Activated T-cell treated with anti-CD3 and anti-CD28 coated beads, Interleukin-2, amount 50 U/mL, for 4 hours (primary cell): Measurements from ENCODE around the gene NR1D2. TPM values are rescaled to one million over a fixed set of nuclear protein-coding genes. Genes with fewer than 3 reads are reported as not detected.

Experiments
- ATAC-seq, 2 donors: fragments of 200-7000 bp; cut with Tn5 transposase; one replicate each; pipeline ENCODE4 v1.10.0; 2021
- DNase-seq: peaks from one replicate; pipeline ENCODE4 v3.0.0-alpha.2; 2020
- H3K27me3 Mint-ChIP-seq: one replicate; pipeline ENCODE4 v1.8.0; 2021; ENCODE audit warnings: low read depth, mixed read lengths
- H3K36me3 Mint-ChIP-seq: one replicate; pipeline ENCODE4 v1.8.0; 2022; ENCODE audit warnings: mixed read lengths; ENCODE audit not compliant: insufficient read depth
- H3K4me1 Mint-ChIP-seq: one replicate; pipeline ENCODE4 v1.8.0; 2021; ENCODE audit warnings: low read depth, mixed read lengths
- H3K4me3 Mint-ChIP-seq: one replicate; pipeline ENCODE4 v1.8.0; 2021; ENCODE audit warnings: mild to moderate bottlenecking, moderate library complexity, mixed read lengths
- H3K9me3 Mint-ChIP-seq: one replicate; pipeline ENCODE4 v1.8.0; 2021; ENCODE audit warnings: mixed read lengths
- total RNA-seq, 3 donors: library from RNA; stranded (reverse); gene quantifications; one replicate each; pipeline ENCODE4 v1.2.1, GENCODE V29; 2021

NR1D2 gene
- total RNA-seq, 3 donors from 2014 or later = 5.4 to 6.5 (median 6.0) TPM

GRCh38 chr3:23919628-23920027 is 25.5 kb upstream of the NR1D2 start:
- Mint-ChIP-seq H3K36me3 (peaks cover 41% of the 10 kb centered on the region), H3K9me3 (no peaks in the 10 kb centered on the region), H3K4me3 (peak overlapping the region; percentile 100), H3K4me1 (peaks cover 41% of the 10 kb centered on the region), H3K27me3 (peaks cover 3% of the 10 kb centered on the region)
- ATAC-seq = no peak
- DNase-seq = no peak

- Mint-ChIP-seq H3K36me3 (peaks cover 41% of the 10 kb centered on the region), H3K4me1 (peaks cover 39% of the 10 kb centered on the region), H3K9me3 (no peaks in the 10 kb centered on the region)
These were observed 24.9 kb upstream of the NR1D2 start for GRCh38 chr3:23920151-23920655.

GRCh38 chr3:23921052-23921511 is 24.0 kb upstream of the NR1D2 start:
- peak overlapping the region; percentile 100 for H3K4me3 Mint-ChIP-seq
- no peak for ATAC-seq
- H3K27me3 Mint-ChIP-seq = no peaks in the 10 kb centered on the region
- H3K36me3 Mint-ChIP-seq = peaks cover 41% of the 10 kb centered on the region
- H3K9me3 Mint-ChIP-seq = no peaks in the 10 kb centered on the region
- H3K4me1 Mint-ChIP-seq = peaks cover 32% of the 10 kb centered on the region
- DNase-seq = no peak

More at GRCh38 chr3:23920151-23920655, 24.9 kb upstream of the NR1D2 start:
- no peak for ATAC-seq
- no peak for DNase-seq
- Mint-ChIP-seq H3K4me3 (peak overlapping the region; percentile 100), H3K27me3 (peaks cover 3% of the 10 kb centered on the region)

- no peaks in the 10 kb centered on the region for H3K9me3 Mint-ChIP-seq
- H3K36me3 Mint-ChIP-seq = peaks cover 24% of the 10 kb centered on the region
These were observed 21.3 kb upstream of the NR1D2 start for GRCh38 chr3:23923786-23924185.

GRCh38 chr3:23926246-23926645 is 18.8 kb upstream of the NR1D2 start:
- Mint-ChIP-seq H3K27me3 (no peaks in the 10 kb centered on the region), H3K4me3 (no peak overlapping the region), H3K36me3 (peaks cover 5% of the 10 kb centered on the region), H3K4me1 (no peaks in the 10 kb centered on the region), H3K9me3 (no peaks in the 10 kb centered on the region)
- DNase-seq (no peak), ATAC-seq (no peak)

More at GRCh38 chr3:23923786-23924185, 21.3 kb upstream of the NR1D2 start:
- Mint-ChIP-seq H3K4me3 (no peak overlapping the region), H3K27me3 (no peaks in the 10 kb centered on the region), H3K4me1 (peaks cover 17% of the 10 kb centered on the region)
- no peak for DNase-seq
- ATAC-seq = no peak

- H3K4me3 Mint-ChIP-seq = no peak overlapping the region
- no peaks in the 10 kb centered on the region for H3K27me3 Mint-ChIP-seq
These were observed 18.4 kb upstream of the NR1D2 start for GRCh38 chr3:23926736-23927135.

GRCh38 chr3:23928524-23928923 is 16.6 kb upstream of the NR1D2 start:
- H3K36me3 Mint-ChIP-seq = no peaks in the 10 kb centered on the region
- H3K4me3 Mint-ChIP-seq = no peak overlapping the region
- no peak for ATAC-seq
- no peaks in the 10 kb centered on the region for H3K9me3 Mint-ChIP-seq
- no peaks in the 10 kb centered on the region for H3K27me3 Mint-ChIP-seq
- peaks cover 2% of the 10 kb centered on the region for H3K4me1 Mint-ChIP-seq
- no peak for DNase-seq

More at GRCh38 chr3:23926736-23927135, 18.4 kb upstream of the NR1D2 start:
- ATAC-seq (no peak), DNase-seq (no peak)
- no peaks in the 10 kb centered on the region for H3K9me3 Mint-ChIP-seq
- H3K36me3 Mint-ChIP-seq = peaks cover 4% of the 10 kb centered on the region
- H3K4me1 Mint-ChIP-seq = peaks cover 2% of the 10 kb centered on the region

- Mint-ChIP-seq H3K9me3 (no peaks in the 10 kb centered on the region), H3K36me3 (no peaks in the 10 kb centered on the region), H3K4me3 (no peak overlapping the region), H3K4me1 (peaks cover 2% of the 10 kb centered on the region), H3K27me3 (peaks cover under 1% of the 10 kb centered on the region)
- no peak for ATAC-seq
- no peak for DNase-seq
These were observed 13.5 kb upstream of the NR1D2 start for GRCh38 chr3:23931597-23931996.

GRCh38 chr3:23932571-23932970 is 12.5 kb upstream of the NR1D2 start:
- DNase-seq (no peak), ATAC-seq (no peak)
- H3K27me3 Mint-ChIP-seq = peaks cover 3% of the 10 kb centered on the region
- no peaks in the 10 kb centered on the region for H3K36me3 Mint-ChIP-seq
- H3K4me1 Mint-ChIP-seq = peaks cover 2% of the 10 kb centered on the region
- H3K4me3 Mint-ChIP-seq = no peak overlapping the region
- no peaks in the 10 kb centered on the region for H3K9me3 Mint-ChIP-seq

- ATAC-seq (no peak), DNase-seq (no peak)
- Mint-ChIP-seq H3K4me3 (no peak overlapping the region), H3K27me3 (peaks cover 3% of the 10 kb centered on the region), H3K36me3 (no peaks in the 10 kb centered on the region), H3K9me3 (peaks cover 3% of the 10 kb centered on the region), H3K4me1 (peaks cover 2% of the 10 kb centered on the region)
These were observed 10.8 kb upstream of the NR1D2 start for GRCh38 chr3:23934253-23934652.

- ATAC-seq = no peak
- peaks cover 3% of the 10 kb centered on the region for H3K9me3 Mint-ChIP-seq
These were observed 7.8 kb upstream of the NR1D2 start for GRCh38 chr3:23937296-23937695.

GRCh38 chr3:23938688-23939087 is 6.4 kb upstream of the NR1D2 start:
- Mint-ChIP-seq H3K4me1 (no peaks in the 10 kb centered on the region), H3K27me3 (peaks cover 3% of the 10 kb centered on the region), H3K9me3 (peaks cover 3% of the 10 kb centered on the region), H3K36me3 (no peaks in the 10 kb centered on the region), H3K4me3 (no peak overlapping the region)
- DNase-seq (no peak), ATAC-seq (no peak)

More at GRCh38 chr3:23937296-23937695, 7.8 kb upstream of the NR1D2 start:
- no peak for DNase-seq
- H3K4me3 Mint-ChIP-seq = no peak overlapping the region
- no peaks in the 10 kb centered on the region for H3K36me3 Mint-ChIP-seq
- H3K27me3 Mint-ChIP-seq = peaks cover 3% of the 10 kb centered on the region
- no peaks in the 10 kb centered on the region for H3K4me1 Mint-ChIP-seq

- H3K4me1 Mint-ChIP-seq = peaks cover 8% of the 10 kb centered on the region
These were observed 4.3 kb upstream of the NR1D2 start for GRCh38 chr3:23940775-23941174.

GRCh38 chr3:23941440-23941839 is 3.6 kb upstream of the NR1D2 start:
- Mint-ChIP-seq H3K4me1 (peaks cover 8% of the 10 kb centered on the region), H3K27me3 (peaks cover 3% of the 10 kb centered on the region), H3K36me3 (no peaks in the 10 kb centered on the region), H3K4me3 (no peak overlapping the region), H3K9me3 (peaks cover 3% of the 10 kb centered on the region)
- DNase-seq = no peak
- ATAC-seq = no peak

More at GRCh38 chr3:23940775-23941174, 4.3 kb upstream of the NR1D2 start:
- ATAC-seq (no peak), DNase-seq (no peak)
- H3K27me3 Mint-ChIP-seq = peaks cover 3% of the 10 kb centered on the region
- no peaks in the 10 kb centered on the region for H3K36me3 Mint-ChIP-seq
- H3K4me3 Mint-ChIP-seq = no peak overlapping the region
- H3K9me3 Mint-ChIP-seq = peaks cover 3% of the 10 kb centered on the region

- Mint-ChIP-seq H3K27me3 (no peaks in the 10 kb centered on the region), H3K36me3 (peaks cover 3% of the 10 kb centered on the region), H3K9me3 (peaks cover 3% of the 10 kb centered on the region), H3K4me1 (peaks cover 15% of the 10 kb centered on the region), H3K4me3 (no peak overlapping the region)
- ATAC-seq = no peak
- DNase-seq = no peak
These were observed 2.5 kb upstream of the NR1D2 start for GRCh38 chr3:23942546-23942945.
